ENCODE results near the gene CD84.
A peak's percentile ranks its signal among the peaks of the same experiment; 100 is the strongest.
"Not testable (repeated sequence)": the region's sequence is repeated elsewhere in the genome, so short reads cannot be mapped to it uniquely, and the experiment has no call there.

CD84 gene

DNA sequence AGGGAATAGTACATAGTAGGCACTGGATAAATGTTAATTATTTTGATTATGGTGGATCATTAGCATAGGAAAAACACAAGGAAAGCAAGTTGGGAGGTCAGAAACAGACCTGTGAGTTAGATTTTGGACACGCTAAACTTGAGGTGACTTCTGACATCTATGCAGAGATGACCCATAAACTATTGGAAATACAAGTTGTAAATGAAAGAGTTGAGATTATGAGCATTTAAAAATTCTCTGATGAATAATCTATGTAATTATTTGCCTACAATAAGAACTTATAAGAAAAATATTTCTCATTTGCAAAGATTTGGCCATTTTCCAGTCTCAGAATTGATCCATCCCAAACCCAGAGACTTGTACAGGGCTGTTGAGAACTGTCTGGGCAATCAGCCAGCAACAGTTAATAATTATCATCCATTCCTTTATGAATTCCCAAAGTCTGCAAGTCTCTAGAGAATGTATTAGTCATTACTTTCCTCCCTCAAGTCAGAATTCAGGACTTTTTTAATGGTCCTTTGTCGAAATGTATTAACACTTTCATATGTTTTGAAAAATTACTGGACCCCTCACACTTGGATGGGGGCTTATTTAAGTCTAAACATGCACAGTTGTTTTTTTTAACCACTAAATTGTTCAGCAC, 36.9 kb downstream of the CD84 start:
- DNase-seq: no peak

- no peak for DNase-seq
These were observed 37.5 kb downstream of the CD84 start for GRCh38 chr1:160541622-160542302.

DNA sequence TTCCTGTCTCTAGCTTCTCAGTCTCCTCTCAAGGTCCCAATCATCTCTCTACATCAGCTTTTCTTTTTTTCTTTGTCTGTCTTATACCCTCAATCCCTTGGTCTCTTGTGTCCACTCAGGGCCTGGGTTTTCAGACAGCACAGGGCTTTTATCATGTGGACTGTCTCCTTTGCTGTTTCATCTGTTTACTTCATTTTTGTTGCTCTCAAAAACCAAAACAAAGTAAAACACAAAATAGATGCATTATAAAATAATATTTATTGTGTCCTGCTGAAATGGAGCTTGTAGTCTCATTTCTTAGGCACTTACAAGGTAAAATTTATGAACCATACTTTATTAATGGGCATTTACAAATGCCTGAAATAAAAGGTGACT, 38.5 kb downstream of the CD84 start:
- no peak for DNase-seq

DNA sequence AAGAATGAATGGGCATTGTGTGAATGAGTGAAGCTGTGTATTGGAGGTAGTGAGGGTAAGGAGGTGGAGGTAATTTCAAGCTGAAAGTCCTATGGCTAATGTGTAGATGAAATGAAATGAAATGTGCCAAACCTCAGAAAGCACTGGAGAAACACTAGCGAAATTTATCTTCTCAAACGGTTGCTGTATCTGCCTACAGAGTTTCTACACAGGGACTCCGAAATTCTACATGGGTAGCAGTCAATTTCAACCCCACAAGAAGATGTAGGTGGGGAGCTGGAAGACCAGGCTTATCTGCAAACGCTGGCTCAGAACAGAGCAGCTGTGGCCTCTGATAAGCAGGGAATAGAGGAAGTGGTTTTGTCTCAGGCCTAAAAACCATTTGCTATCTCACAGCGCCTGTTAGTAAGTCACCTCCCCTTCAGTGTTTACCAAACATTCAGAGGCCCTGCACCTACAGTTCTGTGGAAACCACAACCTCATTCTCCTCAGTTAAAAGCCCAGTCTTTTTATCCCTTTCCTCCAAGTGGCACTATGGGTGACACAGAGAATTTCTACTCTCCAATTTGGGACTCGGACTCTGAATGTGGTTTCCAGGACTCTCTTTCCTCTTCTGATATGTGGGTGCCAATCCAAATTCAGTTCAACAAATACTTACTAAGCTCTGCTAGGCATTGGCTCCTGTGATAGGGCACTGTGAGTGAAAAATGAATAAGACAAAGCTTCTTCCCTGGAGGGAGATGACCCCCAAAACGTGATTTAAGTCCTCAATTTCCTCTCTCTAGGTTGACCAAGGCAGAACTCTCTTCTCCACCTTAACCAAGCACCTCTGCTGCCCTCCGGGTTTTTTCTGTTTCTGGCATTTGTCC, 39.1 kb downstream of the CD84 start:
- peak in 1 of 56 donors; percentile 13 for DNase-seq

DNA sequence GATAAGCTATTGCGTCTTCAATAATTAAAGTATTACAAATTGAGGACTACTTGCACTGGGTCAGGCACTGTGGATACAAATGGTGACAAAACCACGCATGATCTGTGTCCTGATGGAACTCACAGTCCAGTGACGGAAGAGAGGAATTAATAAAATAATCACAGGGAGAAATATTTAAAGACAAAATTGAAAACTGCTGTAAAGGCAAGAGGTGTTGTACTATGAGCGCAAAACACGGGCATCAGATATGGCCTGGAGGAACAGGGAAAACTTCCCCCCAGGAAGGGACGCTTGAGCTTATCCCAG, 39.7 kb downstream of the CD84 start:
- DNase-seq: no peak

- DNase-seq: no peak
These were observed 40.2 kb downstream of the CD84 start for GRCh38 chr1:160538985-160539651.

DNA sequence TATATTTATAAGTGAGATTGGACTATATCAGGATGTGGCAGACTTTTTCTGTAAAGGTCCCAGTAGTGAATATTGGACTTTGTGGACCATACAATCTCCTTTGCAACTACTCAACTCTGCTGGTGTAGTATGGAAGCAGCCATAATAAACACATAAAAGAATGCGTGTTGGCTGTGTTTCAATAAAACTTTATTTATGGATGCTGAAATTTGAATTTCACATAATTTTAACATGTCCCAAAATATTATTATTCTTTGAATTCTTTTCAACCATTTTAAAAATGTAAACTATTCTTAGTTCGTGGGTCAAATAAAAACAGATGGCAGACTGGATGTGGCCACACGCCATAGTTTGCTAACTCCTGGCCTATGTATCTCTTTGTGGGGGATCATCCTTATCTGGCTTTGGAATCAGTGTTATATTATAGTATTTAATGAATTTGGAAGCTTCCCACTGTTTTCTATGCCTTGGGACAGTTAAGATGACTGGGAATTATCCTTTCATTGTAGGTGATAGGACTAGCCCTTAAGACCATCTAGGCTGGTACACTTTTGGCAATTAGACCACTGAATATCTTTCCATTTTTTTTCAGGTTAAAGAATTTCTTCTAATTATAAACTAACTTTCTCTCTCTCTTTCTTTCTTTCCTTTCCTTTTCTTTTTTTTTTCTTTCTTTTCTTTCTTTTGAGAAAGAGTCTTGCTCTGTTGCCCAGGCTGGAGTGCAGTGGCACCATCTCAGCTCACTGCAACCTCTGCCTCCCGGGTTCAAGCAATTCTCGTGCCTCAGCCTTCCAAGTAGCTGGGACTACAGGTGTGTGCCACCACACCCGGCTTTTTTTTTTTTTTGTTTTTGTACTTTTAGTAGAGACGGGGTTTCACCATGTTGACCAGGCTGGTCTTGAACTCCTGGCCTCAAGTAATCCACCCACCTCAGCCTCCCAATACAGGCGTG, 41.3 kb downstream of the CD84 start:
- DNase-seq: no peak

GRCh38 chr1:160534823-160535605, 44.3 kb downstream of the CD84 start:
- DNase-seq: no peak

DNA sequence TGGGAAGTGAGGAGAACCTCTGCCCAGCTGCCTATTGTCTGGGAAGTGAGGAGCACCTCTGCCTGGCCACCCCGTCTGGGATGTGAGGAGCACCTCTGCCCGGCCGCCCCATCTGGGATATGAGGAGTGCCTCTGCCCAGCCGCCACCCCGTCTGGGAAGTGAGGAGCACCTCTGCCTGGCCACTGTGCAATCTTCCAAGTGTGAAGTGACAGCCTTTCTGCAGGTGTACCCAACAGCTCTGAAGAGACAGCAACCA, 46.8 kb downstream of the CD84 start:
- DNase-seq: not testable (repeated sequence)

GRCh38 chr1:160531809-160532556, 47.3 kb downstream of the CD84 start:
- DNase-seq: not testable (repeated sequence)

DNA sequence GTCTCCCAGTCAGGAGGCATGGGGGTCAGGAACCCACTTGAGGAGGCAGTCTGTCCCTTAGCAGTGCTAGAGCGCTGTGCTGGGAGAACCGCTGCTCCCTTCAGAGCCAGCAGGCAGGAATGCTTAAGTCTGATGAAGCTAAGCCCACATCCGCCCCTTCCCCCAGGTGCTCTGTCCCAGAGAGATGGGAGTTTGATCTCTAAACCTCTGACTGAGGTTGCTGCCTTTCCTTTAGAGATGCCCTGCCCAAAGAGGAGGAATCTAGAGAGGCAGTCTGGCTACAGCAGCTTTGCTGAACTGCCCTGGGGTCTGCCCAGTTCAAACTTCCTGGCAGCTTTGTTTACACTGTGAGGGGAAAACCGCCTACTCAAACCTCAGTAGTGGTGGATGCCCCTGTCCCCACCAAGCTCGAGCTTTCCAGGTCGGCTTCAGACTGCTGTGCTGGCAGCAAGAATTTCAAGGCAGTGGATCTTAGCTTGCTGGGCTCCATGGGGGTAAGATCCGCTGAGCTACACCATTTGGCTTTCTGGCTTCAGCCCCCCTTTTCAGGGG, 49.8 kb downstream of the CD84 start:
- DNase-seq: not testable (repeated sequence)

DNA sequence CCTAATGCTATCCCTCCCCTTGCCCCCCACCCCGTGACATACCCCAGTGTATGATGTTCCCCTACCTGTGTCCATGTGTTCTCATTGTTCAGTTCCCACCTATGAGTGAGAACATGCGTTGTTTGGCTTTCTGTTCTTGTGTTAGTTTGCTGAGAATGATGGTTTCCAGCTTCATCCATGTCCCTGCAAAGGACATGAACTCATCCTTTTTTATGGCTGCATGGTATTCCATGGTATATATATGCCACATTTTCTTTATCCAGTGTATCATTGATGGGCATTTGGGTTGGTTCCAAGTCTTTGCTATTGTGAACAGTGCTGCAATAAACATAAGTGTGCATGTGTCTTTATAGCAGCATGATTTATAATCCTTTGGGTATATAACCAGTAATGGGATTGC, 55.5 kb downstream of the CD84 start:
- not testable (repeated sequence) for DNase-seq

DNA sequence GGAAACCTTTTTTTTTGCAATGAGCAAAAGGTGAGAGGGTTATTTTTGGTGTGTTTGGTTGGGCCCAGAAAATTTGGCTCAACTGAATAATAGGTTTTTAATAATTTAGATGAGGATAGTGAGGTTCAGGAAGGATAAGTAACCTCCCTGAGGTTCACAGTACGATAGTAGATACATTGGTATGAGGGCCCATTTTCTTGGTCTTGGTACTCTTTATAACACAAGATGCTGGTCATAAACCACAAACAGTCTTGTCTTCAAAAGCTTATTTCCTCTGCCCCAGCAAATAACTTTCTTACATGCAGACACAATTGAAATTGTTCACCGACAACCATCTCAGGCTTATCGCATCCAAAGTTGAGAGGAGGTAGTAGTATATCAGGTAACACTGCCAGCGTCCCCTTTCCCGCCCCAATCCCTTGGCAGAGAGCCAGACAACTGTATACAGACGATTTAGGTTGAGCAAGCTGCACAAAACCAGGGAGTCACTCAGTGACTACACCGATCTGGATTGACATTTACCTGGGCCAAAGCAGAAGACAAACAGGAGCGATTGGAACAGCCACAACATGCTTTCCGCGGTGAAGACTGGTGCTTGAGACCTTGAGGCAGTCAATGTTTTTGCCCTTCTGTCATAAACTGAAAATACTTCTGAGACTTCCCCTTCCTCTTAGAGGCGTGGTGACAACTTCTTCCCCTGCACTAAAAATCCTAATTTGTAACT, 56.5 kb downstream of the CD84 start, which contains the start of gene SLAMF6:
Gene SLAMF6 (minus strand): TSS at position 634 of the 724 bp plus-strand sequence. CDS start 63 bp downstream, at position 571.
- no peak for DNase-seq

- no peak for DNase-seq
These were observed 57.2 kb downstream of the CD84 start for GRCh38 chr1:160522136-160522535.

- DNase-seq: no peak
These were observed 57.7 kb downstream of the CD84 start for GRCh38 chr1:160521554-160521953.

GRCh38 chr1:160520999-160521398, 58.3 kb downstream of the CD84 start:
- no peak for DNase-seq

DNA sequence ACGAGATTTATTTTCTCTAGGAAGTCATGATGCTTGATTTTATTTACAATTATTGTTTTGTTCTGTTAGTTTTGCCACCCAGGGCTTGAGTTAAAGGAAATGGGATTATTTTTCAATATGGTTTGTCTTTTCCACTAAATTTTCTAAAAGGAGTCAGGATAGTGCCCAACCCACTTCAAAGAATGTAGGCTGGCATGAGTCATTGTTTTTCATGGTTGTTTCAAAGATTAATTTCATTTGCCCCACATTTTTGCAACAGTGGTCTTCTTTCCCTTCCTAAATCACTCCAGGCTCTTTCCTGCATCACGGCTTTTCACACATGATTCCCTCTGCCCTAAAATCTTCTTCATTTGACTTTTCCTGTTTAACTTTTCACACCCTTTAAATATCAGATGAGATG, 58.7 kb downstream of the CD84 start:
- DNase-seq: no peak
